Neural progenitor cell (in vitro differentiated cells): ENCODE measurements around the gene IKBKG. TPM values are rescaled to one million over a fixed set of nuclear protein-coding genes. Genes with fewer than 3 reads are reported as not detected.

Source experiments
- DNase-seq: peaks from one replicate; pipeline ENCODE4 v3.0.0-alpha.2; 2016; ENCODE audit warnings: low spot score
- H2AFZ ChIP-seq: fragments of 200-600 bp; sonication (generic); replicated peaks from 2 replicates; pipeline ENCODE4 v1.6.1; 2016; ENCODE audit warnings: antibody characterized with exemption
- H3F3A ChIP-seq: fragments of 200-600 bp; sonication (generic); 2 replicates; pipeline ENCODE4 v1.6.1; 2016; ENCODE audit warnings: antibody characterized with exemption, low read depth
- H3K27ac ChIP-seq: fragments of 200-600 bp; sonication (generic); 2 replicates; pipeline ENCODE4 v1.5.1; 2016; ENCODE audit warnings: mild to moderate bottlenecking
- H3K27me3 ChIP-seq: fragments of 200-600 bp; sonication (generic); 2 replicates; pipeline ENCODE4 v1.6.1; 2016; ENCODE audit warnings: mild to moderate bottlenecking, moderate library complexity
- H3K36me3 ChIP-seq: fragments of 200-600 bp; sonication (generic); 2 replicates; pipeline ENCODE4 v1.5.1; 2016
- H3K4me1 ChIP-seq: fragments of 200-600 bp; sonication (generic); 2 replicates; pipeline ENCODE4 v1.6.1; 2016; ENCODE audit warnings: mixed run types
- H3K4me2 ChIP-seq: fragments of 200-600 bp; sonication (generic); 2 replicates; pipeline ENCODE4 v1.6.1; 2016
- H3K4me3 ChIP-seq: fragments of 200-600 bp; sonication (generic); 2 replicates; pipeline ENCODE4 v1.5.1; 2016
- H3K79me2 ChIP-seq: fragments of 200-600 bp; sonication (generic); 2 replicates; pipeline ENCODE4 v1.6.1; 2016; ENCODE audit warnings: low read depth
- H3K9ac ChIP-seq: fragments of 200-600 bp; sonication (generic); 2 replicates; pipeline ENCODE4 v1.6.1; 2016
- H3K9me3 ChIP-seq: fragments of 200-600 bp; sonication (generic); 2 replicates; pipeline ENCODE4 v1.5.1; 2016; ENCODE audit warnings: low read depth
- H4K20me1 ChIP-seq: fragments of 200-600 bp; sonication (generic); 2 replicates; pipeline ENCODE4 v1.6.1; 2016; ENCODE audit warnings: low read depth
- H3K27ac Mint-ChIP-seq: 3 replicates; pipeline ENCODE4 v1.8.0; 2021; ENCODE audit warnings: mixed read lengths
- H3K27me3 Mint-ChIP-seq: 2 replicates; pipeline ENCODE4 v1.8.0; 2022; ENCODE audit warnings: low read depth, mild to moderate bottlenecking, inconsistent platforms, moderate library complexity, mixed read lengths; ENCODE audit not compliant: insufficient read depth
- H3K36me3 Mint-ChIP-seq: 3 replicates; pipeline ENCODE4 v1.8.0; 2021; ENCODE audit warnings: mixed read lengths
- H3K4me1 Mint-ChIP-seq: 3 replicates; pipeline ENCODE4 v1.8.0; 2021; ENCODE audit warnings: mixed read lengths
- H3K4me3 Mint-ChIP-seq: 3 replicates; pipeline ENCODE4 v1.8.0; 2021; ENCODE audit warnings: mild to moderate bottlenecking, moderate library complexity, mixed read lengths
- H3K9me3 Mint-ChIP-seq: 3 replicates; pipeline ENCODE4 v1.8.0; 2020; ENCODE audit warnings: mixed read lengths
- EZH2 ChIP-seq: fragments of 200-600 bp; sonication (generic); IDR thresholded peaks from 2 replicates; pipeline ENCODE4 v1.6.1; 2017; ENCODE audit warnings: antibody characterized with exemption, mild to moderate bottlenecking, moderate library complexity
- EZH2phosphoT487 ChIP-seq: fragments of 200-600 bp; sonication (generic); IDR thresholded peaks from 2 replicates; pipeline ENCODE4 v1.6.1; 2017; ENCODE audit warnings: antibody characterized with exemption
- total RNA-seq: library from RNA; depleted of rRNA; stranded (reverse); fragments of >200 nt; gene quantifications from 2 replicates; pipeline ENCODE4 v1.2.3, GENCODE V29; 2015; ENCODE audit warnings: low replicate concordance
- TF ChIP-seq, protein P1 (sequence below): fragments of 200-600 bp; sonication (generic); IDR thresholded peaks from 2 replicates; pipeline ENCODE4 v1.5.1; 2017; ENCODE audit warnings: antibody characterized with exemption, mild to moderate bottlenecking

Gene IKBKG
- total RNA-seq, 1 donor from 2014 or later: 13.2 TPM

DNA sequence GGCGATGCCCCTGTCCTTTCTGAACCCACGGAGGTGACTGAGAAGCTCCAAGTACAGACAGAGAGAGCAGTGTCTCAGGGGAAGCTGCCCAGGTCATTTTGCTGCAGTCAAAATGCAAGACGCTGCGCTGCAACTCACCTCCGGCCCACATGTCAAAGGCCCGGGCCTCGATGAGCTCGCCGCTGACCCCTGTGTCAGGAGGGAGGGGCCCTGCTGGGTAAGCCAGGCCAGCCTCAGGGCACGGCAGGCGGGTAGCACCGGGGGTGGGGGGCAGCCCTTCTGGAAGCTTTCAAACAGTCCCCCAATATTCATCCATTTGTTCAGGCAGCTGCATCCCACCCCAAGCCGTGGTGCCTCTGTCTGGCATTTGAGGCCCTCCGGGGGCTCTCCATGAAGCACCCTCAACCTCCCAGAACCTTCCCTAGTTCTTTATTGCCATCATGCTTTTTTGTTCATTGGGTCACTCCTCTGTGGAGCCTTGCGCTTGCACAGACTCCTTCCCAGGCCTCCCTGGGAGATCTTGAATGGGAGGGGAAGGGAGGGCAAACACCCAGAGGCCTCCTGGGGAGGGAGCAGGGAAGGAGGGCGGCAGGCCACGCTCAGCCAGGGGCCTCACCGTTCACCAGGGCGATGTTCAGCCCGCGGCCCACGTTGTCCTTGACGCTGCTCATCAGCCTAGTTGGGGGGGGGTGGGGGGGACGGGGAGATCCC is 39.6 kb upstream of the IKBKG start:
- Histone ChIP-seq H3F3A (no peaks in the 10 kb centered on the region), H2AFZ (no peak overlapping the region), H4K20me1 (no peaks in the 10 kb centered on the region), H3K4me3 (no peak overlapping the region), H3K9me3 (peaks cover 3% of the 10 kb centered on the region), H3K4me1 (no peaks in the 10 kb centered on the region), H3K79me2 (no peaks in the 10 kb centered on the region), H3K27me3 (no peaks in the 10 kb centered on the region), H3K36me3 (no peaks in the 10 kb centered on the region), H3K9ac (no peak overlapping the region), H3K4me2 (no peak overlapping the region), H3K27ac (no peak overlapping the region)
- H3K4me1 Mint-ChIP-seq: no peaks in the 10 kb centered on the region
- peaks cover 6% of the 10 kb centered on the region for H3K27me3 Mint-ChIP-seq
- DNase-seq: no peak
- no peak overlapping the region for H3K27ac Mint-ChIP-seq
- peaks cover 15% of the 10 kb centered on the region for H3K36me3 Mint-ChIP-seq
- TF ChIP-seq, protein P1, sequence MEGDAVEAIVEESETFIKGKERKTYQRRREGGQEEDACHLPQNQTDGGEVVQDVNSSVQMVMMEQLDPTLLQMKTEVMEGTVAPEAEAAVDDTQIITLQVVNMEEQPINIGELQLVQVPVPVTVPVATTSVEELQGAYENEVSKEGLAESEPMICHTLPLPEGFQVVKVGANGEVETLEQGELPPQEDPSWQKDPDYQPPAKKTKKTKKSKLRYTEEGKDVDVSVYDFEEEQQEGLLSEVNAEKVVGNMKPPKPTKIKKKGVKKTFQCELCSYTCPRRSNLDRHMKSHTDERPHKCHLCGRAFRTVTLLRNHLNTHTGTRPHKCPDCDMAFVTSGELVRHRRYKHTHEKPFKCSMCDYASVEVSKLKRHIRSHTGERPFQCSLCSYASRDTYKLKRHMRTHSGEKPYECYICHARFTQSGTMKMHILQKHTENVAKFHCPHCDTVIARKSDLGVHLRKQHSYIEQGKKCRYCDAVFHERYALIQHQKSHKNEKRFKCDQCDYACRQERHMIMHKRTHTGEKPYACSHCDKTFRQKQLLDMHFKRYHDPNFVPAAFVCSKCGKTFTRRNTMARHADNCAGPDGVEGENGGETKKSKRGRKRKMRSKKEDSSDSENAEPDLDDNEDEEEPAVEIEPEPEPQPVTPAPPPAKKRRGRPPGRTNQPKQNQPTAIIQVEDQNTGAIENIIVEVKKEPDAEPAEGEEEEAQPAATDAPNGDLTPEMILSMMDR: no peak
- TF ChIP-seq EZH2 (no peak), EZH2phosphoT487 (no peak)
- H3K9me3 Mint-ChIP-seq: peaks cover 18% of the 10 kb centered on the region
- H3K4me3 Mint-ChIP-seq: no peak overlapping the region

GRCh38 chrX:154508384-154508745 is 39.1 kb upstream of the IKBKG start:
- no peak overlapping the region for H3K4me2 ChIP-seq
- H3K4me3 ChIP-seq: no peak overlapping the region
- no peak for TF ChIP-seq EZH2
- H3K4me1 ChIP-seq: no peaks in the 10 kb centered on the region
- no peaks in the 10 kb centered on the region for H3K4me1 Mint-ChIP-seq
- no peak for DNase-seq
- no peaks in the 10 kb centered on the region for H3K27me3 ChIP-seq
- no peak overlapping the region for H3K4me3 Mint-ChIP-seq
- H3K36me3 ChIP-seq: no peaks in the 10 kb centered on the region
- no peaks in the 10 kb centered on the region for H3K79me2 ChIP-seq
- no peak overlapping the region for H2AFZ ChIP-seq
- peaks cover 15% of the 10 kb centered on the region for H3K36me3 Mint-ChIP-seq
- H4K20me1 ChIP-seq: no peaks in the 10 kb centered on the region
- H3K9me3 ChIP-seq: peaks cover 3% of the 10 kb centered on the region
- H3K27me3 Mint-ChIP-seq: peaks cover 5% of the 10 kb centered on the region
- peaks cover 16% of the 10 kb centered on the region for H3K9me3 Mint-ChIP-seq
- H3K27ac ChIP-seq: no peak overlapping the region
- H3F3A ChIP-seq: no peaks in the 10 kb centered on the region
- no peak overlapping the region for H3K9ac ChIP-seq
- H3K27ac Mint-ChIP-seq: no peak overlapping the region

DNA sequence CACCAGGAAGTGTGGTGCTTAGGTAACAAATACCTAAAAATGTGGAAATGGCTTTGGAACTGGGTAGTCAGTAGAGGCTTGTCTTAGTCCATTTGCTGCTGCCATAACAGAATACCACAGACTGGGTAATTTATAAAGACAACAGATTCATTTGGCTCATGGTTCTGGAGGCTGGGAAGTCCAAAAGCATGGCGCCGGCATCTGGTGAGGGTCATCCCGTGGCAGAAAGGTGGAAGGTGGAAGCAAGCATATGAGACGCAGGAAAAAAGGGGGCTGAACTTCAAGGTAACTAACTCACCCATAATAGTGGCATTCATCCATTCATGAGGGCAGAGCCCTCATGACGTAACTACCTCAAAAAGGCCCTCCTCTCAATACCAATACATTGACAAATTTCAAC is 38.0 kb upstream of the IKBKG start:
- H3K4me3 ChIP-seq: no peak overlapping the region
- no peak overlapping the region for H3K27ac Mint-ChIP-seq
- no peaks in the 10 kb centered on the region for H4K20me1 ChIP-seq
- no peaks in the 10 kb centered on the region for H3K4me1 ChIP-seq
- TF ChIP-seq EZH2phosphoT487: no peak
- TF ChIP-seq, protein P1: no peak
- TF ChIP-seq EZH2: no peak
- no peak for DNase-seq
- H3K4me2 ChIP-seq: no peak overlapping the region
- H3K27me3 Mint-ChIP-seq: peaks cover 5% of the 10 kb centered on the region
- no peak overlapping the region for H2AFZ ChIP-seq
- H3K79me2 ChIP-seq: no peaks in the 10 kb centered on the region
- H3K4me3 Mint-ChIP-seq: no peak overlapping the region
- H3K9ac ChIP-seq: no peak overlapping the region
- peaks cover 3% of the 10 kb centered on the region for H3K9me3 ChIP-seq
- H3F3A ChIP-seq: no peaks in the 10 kb centered on the region
- peaks cover 23% of the 10 kb centered on the region for H3K9me3 Mint-ChIP-seq
- H3K27me3 ChIP-seq: no peaks in the 10 kb centered on the region
- H3K27ac ChIP-seq: no peak overlapping the region
- H3K36me3 Mint-ChIP-seq: peaks cover 16% of the 10 kb centered on the region
- H3K36me3 ChIP-seq: no peaks in the 10 kb centered on the region
- peaks cover 3% of the 10 kb centered on the region for H3K4me1 Mint-ChIP-seq

GRCh38 chrX:154511761-154512160 is 35.7 kb upstream of the IKBKG start:
- DNase-seq: no peak
- Histone ChIP-seq H3K79me2 (peaks cover 2% of the 10 kb centered on the region), H3K36me3 (no peaks in the 10 kb centered on the region), H3K9ac (no peak overlapping the region), H3F3A (peaks cover 5% of the 10 kb centered on the region), H2AFZ (no peak overlapping the region), H4K20me1 (no peaks in the 10 kb centered on the region), H3K4me2 (no peak overlapping the region), H3K27me3 (no peaks in the 10 kb centered on the region), H3K27ac (no peak overlapping the region), H3K4me3 (no peak overlapping the region), H3K9me3 (peaks cover 3% of the 10 kb centered on the region), H3K4me1 (no peaks in the 10 kb centered on the region)
- TF ChIP-seq EZH2phosphoT487 (no peak), EZH2 (no peak)
- TF ChIP-seq, protein P1: no peak
- no peak overlapping the region for H3K4me3 Mint-ChIP-seq
- H3K4me1 Mint-ChIP-seq: peaks cover 13% of the 10 kb centered on the region
- H3K27me3 Mint-ChIP-seq: peaks cover 5% of the 10 kb centered on the region
- peaks cover 28% of the 10 kb centered on the region for H3K9me3 Mint-ChIP-seq
- H3K36me3 Mint-ChIP-seq: peaks cover 14% of the 10 kb centered on the region
- H3K27ac Mint-ChIP-seq: no peak overlapping the region
